ENCODE results near the gene GAS1. TPM values are rescaled to one million over a fixed set of nuclear protein-coding genes. Genes with fewer than 3 reads are reported as not detected.

Gene GAS1
- total RNA-seq, 1 donor from 2014 or later: 5.1 TPM

GRCh38 chr9:86983249-86983619, 35.9 kb upstream of the GAS1 start:
- Histone ChIP-seq H3K36me3 (ENCODE audit: insufficient read depth, low read length) (no peaks in the 10 kb centered on the region), H3K79me2 (ENCODE audit: insufficient read depth, low read length) (no peaks in the 10 kb centered on the region), H3K9me3 (ENCODE audit: insufficient read depth, low read depth, low read length) (no peaks in the 10 kb centered on the region), H3K9ac (ENCODE audit: low read length) (no peak overlapping the region), H3K4me1 (ENCODE audit: insufficient read depth, low read length) (peaks cover 4% of the 10 kb centered on the region), H3K4me3 (ENCODE audit: insufficient read depth, low read depth, low read length) (no peak overlapping the region), H3K4me2 (ENCODE audit: low read length) (no peak overlapping the region), H2AFZ (ENCODE audit: low read depth, low read length) (no peak overlapping the region), H4K20me1 (ENCODE audit: insufficient read depth, low read length) (no peaks in the 10 kb centered on the region), H3K27ac (ENCODE audit: low read depth, low read length) (no peak overlapping the region), H3K27me3 (ENCODE audit: insufficient read depth, low read length) (no peaks in the 10 kb centered on the region)
- TF ChIP-seq CTCF (IDR thresholded peaks at IDR 0.05; ENCODE audit: insufficient read depth, low read depth, low read length) (no peak), EZH2 (IDR thresholded peaks at IDR 0.05; ENCODE audit: insufficient read depth, low read length) (no peak)
- Mint-ChIP-seq H3K9me3 (ENCODE audit: unreplicated experiment) (no peaks in the 10 kb centered on the region), H3K36me3 (ENCODE audit: low read depth, unreplicated experiment) (no peaks in the 10 kb centered on the region), H3K27me3 (ENCODE audit: low read depth, unreplicated experiment) (peaks cover 4% of the 10 kb centered on the region), H3K4me1 (ENCODE audit: low read depth, unreplicated experiment) (no peaks in the 10 kb centered on the region), H3K4me3 (ENCODE audit: unreplicated experiment) (no peak overlapping the region), H3K27ac (ENCODE audit: unreplicated experiment) (no peak overlapping the region)
- peak; percentile 74 for DNase-seq (ENCODE audit: low read depth)
- no peak for FAIRE-seq

GRCh38 chr9:86980802-86981201, 33.5 kb upstream of the GAS1 start:
- Histone ChIP-seq H3K79me2 (ENCODE audit: insufficient read depth, low read length) (no peaks in the 10 kb centered on the region), H3K4me2 (ENCODE audit: low read length) (no peak overlapping the region), H3K36me3 (ENCODE audit: insufficient read depth, low read length) (no peaks in the 10 kb centered on the region), H2AFZ (ENCODE audit: low read depth, low read length) (no peak overlapping the region), H3K27me3 (ENCODE audit: insufficient read depth, low read length) (no peaks in the 10 kb centered on the region), H3K4me1 (ENCODE audit: insufficient read depth, low read length) (peaks cover 4% of the 10 kb centered on the region), H3K9me3 (ENCODE audit: insufficient read depth, low read depth, low read length) (no peaks in the 10 kb centered on the region), H3K9ac (ENCODE audit: low read length) (no peak overlapping the region), H4K20me1 (ENCODE audit: insufficient read depth, low read length) (no peaks in the 10 kb centered on the region), H3K4me3 (ENCODE audit: insufficient read depth, low read depth, low read length) (no peak overlapping the region), H3K27ac (ENCODE audit: low read depth, low read length) (no peak overlapping the region)
- no peaks in the 10 kb centered on the region for H3K9me3 Mint-ChIP-seq (ENCODE audit: unreplicated experiment)
- H3K4me1 Mint-ChIP-seq (ENCODE audit: low read depth, unreplicated experiment): peaks cover 6% of the 10 kb centered on the region
- H3K27me3 Mint-ChIP-seq (ENCODE audit: low read depth, unreplicated experiment): peaks cover 4% of the 10 kb centered on the region
- TF ChIP-seq CTCF (IDR thresholded peaks at IDR 0.05; ENCODE audit: insufficient read depth, low read depth, low read length) (no peak), EZH2 (IDR thresholded peaks at IDR 0.05; ENCODE audit: insufficient read depth, low read length) (no peak)
- no peak overlapping the region for H3K4me3 Mint-ChIP-seq (ENCODE audit: unreplicated experiment)
- no peak overlapping the region for H3K27ac Mint-ChIP-seq (ENCODE audit: unreplicated experiment)
- no peaks in the 10 kb centered on the region for H3K36me3 Mint-ChIP-seq (ENCODE audit: low read depth, unreplicated experiment)
- FAIRE-seq (no peak), DNase-seq (ENCODE audit: low read depth) (no peak)

GRCh38 chr9:86979657-86980056, 32.4 kb upstream of the GAS1 start:
- Mint-ChIP-seq H3K9me3 (ENCODE audit: unreplicated experiment) (no peaks in the 10 kb centered on the region), H3K27me3 (ENCODE audit: low read depth, unreplicated experiment) (peaks cover 4% of the 10 kb centered on the region), H3K4me1 (ENCODE audit: low read depth, unreplicated experiment) (peaks cover 8% of the 10 kb centered on the region), H3K4me3 (ENCODE audit: unreplicated experiment) (no peak overlapping the region), H3K36me3 (ENCODE audit: low read depth, unreplicated experiment) (no peaks in the 10 kb centered on the region), H3K27ac (ENCODE audit: unreplicated experiment) (no peak overlapping the region)
- Histone ChIP-seq H4K20me1 (ENCODE audit: insufficient read depth, low read length) (no peaks in the 10 kb centered on the region), H3K9me3 (ENCODE audit: insufficient read depth, low read depth, low read length) (no peaks in the 10 kb centered on the region), H3K4me3 (ENCODE audit: insufficient read depth, low read depth, low read length) (no peak overlapping the region), H3K27ac (ENCODE audit: low read depth, low read length) (no peak overlapping the region), H3K9ac (ENCODE audit: low read length) (no peak overlapping the region), H3K4me1 (ENCODE audit: insufficient read depth, low read length) (peaks cover 4% of the 10 kb centered on the region), H2AFZ (ENCODE audit: low read depth, low read length) (no peak overlapping the region), H3K4me2 (ENCODE audit: low read length) (no peak overlapping the region), H3K79me2 (ENCODE audit: insufficient read depth, low read length) (no peaks in the 10 kb centered on the region), H3K36me3 (ENCODE audit: insufficient read depth, low read length) (no peaks in the 10 kb centered on the region), H3K27me3 (ENCODE audit: insufficient read depth, low read length) (no peaks in the 10 kb centered on the region)
- DNase-seq (ENCODE audit: low read depth): no peak
- no peak for TF ChIP-seq EZH2 (IDR thresholded peaks at IDR 0.05; ENCODE audit: insufficient read depth, low read length)
- no peak for TF ChIP-seq CTCF (IDR thresholded peaks at IDR 0.05; ENCODE audit: insufficient read depth, low read depth, low read length)
- no peak for FAIRE-seq

Data from astrocyte (in vitro differentiated cells and primary cell).